Loucy (cell line): ENCODE measurements around the gene PEX14.

Experiments used
- EZH2phosphoT487 ChIP-seq: fragments of 200-600 bp; IDR thresholded peaks from 2 replicates; pipeline ENCODE4 v1.6.1; 2018; ENCODE audit warnings: antibody characterized with exemption, mild to moderate bottlenecking, moderate library complexity, borderline replicate concordance
- TF ChIP-seq, protein P1 (sequence below): fragments of 200-600 bp; sonication (generic); conservative IDR thresholded peaks from 2 replicates; pipeline ENCODE4 v1.5.1; 2014; ENCODE audit warnings: mild to moderate bottlenecking, antibody characterized with exemption, low read length

DNA sequence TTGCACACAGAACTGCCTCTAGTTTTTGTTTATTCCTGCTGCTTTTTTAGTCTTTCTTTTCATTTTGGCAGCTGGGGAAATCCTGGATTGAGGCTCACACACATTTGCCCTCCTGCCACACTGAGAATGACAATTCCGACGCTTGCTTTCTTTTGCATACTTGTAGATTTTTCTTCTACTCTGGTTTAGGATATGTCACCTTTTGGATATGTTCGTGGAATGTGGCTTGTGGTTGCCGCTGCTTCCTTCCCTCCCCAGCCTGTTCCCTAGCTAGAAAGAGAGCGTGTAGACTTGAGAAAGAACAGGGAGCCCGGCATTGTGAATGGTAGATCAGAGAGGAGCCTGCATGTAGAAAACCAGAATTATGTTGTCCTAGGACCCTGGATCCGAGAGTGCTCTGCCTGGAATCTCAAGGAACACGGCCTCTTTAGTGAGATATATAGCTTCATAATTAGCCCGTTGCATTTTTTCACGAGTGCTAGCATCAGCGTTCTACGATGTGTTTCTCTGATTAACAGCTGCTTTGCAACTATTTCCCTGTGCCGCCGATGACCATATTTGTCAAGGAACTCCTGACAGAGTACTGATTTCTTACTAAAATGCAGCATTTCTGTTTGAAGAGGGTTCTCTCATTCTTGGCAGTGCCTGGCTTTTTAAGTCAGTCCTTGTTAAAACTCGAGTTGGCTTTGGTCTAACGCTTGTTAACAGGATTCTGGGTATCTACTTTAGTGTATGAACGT is 56.2 kb downstream of the PEX14 start:
- TF ChIP-seq, protein P1, sequence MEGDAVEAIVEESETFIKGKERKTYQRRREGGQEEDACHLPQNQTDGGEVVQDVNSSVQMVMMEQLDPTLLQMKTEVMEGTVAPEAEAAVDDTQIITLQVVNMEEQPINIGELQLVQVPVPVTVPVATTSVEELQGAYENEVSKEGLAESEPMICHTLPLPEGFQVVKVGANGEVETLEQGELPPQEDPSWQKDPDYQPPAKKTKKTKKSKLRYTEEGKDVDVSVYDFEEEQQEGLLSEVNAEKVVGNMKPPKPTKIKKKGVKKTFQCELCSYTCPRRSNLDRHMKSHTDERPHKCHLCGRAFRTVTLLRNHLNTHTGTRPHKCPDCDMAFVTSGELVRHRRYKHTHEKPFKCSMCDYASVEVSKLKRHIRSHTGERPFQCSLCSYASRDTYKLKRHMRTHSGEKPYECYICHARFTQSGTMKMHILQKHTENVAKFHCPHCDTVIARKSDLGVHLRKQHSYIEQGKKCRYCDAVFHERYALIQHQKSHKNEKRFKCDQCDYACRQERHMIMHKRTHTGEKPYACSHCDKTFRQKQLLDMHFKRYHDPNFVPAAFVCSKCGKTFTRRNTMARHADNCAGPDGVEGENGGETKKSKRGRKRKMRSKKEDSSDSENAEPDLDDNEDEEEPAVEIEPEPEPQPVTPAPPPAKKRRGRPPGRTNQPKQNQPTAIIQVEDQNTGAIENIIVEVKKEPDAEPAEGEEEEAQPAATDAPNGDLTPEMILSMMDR: no peak
- no peak for TF ChIP-seq EZH2phosphoT487
